Fibroblast of skin of back (primary cell): Measurements from ENCODE around the gene NNMT.
A peak's percentile ranks its signal among the peaks of the same experiment; 100 is the strongest.
"Not testable (repeated sequence)": the region's sequence is repeated elsewhere in the genome, so short reads cannot be mapped to it uniquely, and the experiment has no call there.

Experiments used
- DNase-seq: peaks from one replicate; pipeline ENCODE4 v3.0.0-alpha.2; 2013

Gene NNMT

GRCh38 chr11:114311946-114312345, 15.7 kb downstream of the NNMT start:
- no peak for DNase-seq

- DNase-seq: no peak
Observed at GRCh38 chr11:114314096-114314495, 17.9 kb downstream of the NNMT start.

- no peak for DNase-seq
Observed at GRCh38 chr11:114315749-114316368, 19.7 kb downstream of the NNMT start.

- peak; percentile 69 for DNase-seq
Observed at GRCh38 chr11:114316980-114317786, 21.0 kb downstream of the NNMT start.

GRCh38 chr11:114317787-114318137, 21.6 kb downstream of the NNMT start:
- peak; percentile 59 for DNase-seq

GRCh38 chr11:114318361-114318760, 22.2 kb downstream of the NNMT start:
- DNase-seq: no peak

- DNase-seq: no peak
Observed at GRCh38 chr11:114319716-114320328, 23.6 kb downstream of the NNMT start.

GRCh38 chr11:114321621-114322257, 25.5 kb downstream of the NNMT start:
- peak; percentile 77 for DNase-seq

- DNase-seq: no peak
Observed at GRCh38 chr11:114322934-114323333, 26.7 kb downstream of the NNMT start.

GRCh38 chr11:114326151-114326550, 30.0 kb downstream of the NNMT start:
- DNase-seq: no peak

GRCh38 chr11:114326776-114327175, 30.6 kb downstream of the NNMT start:
- no peak for DNase-seq

- DNase-seq: no peak
Observed at GRCh38 chr11:114330373-114330772, 34.2 kb downstream of the NNMT start.

GRCh38 chr11:114340311-114341131, 44.3 kb downstream of the NNMT start:
- DNase-seq: peak; percentile 74

GRCh38 chr11:114341667-114342066, 45.5 kb downstream of the NNMT start:
- DNase-seq: not testable (repeated sequence)

GRCh38 chr11:114342476-114342875, 46.3 kb downstream of the NNMT start:
- no peak for DNase-seq

- no peak for DNase-seq
Observed at GRCh38 chr11:114343020-114343419, 46.8 kb downstream of the NNMT start.

GRCh38 chr11:114343493-114343892, 47.3 kb downstream of the NNMT start:
- no peak for DNase-seq

GRCh38 chr11:114344494-114344893, 48.3 kb downstream of the NNMT start:
- DNase-seq: no peak

GRCh38 chr11:114345575-114346222, 49.5 kb downstream of the NNMT start:
- no peak for DNase-seq

- no peak for DNase-seq
Observed at GRCh38 chr11:114346709-114347141, 50.5 kb downstream of the NNMT start.
